Measurements from ENCODE around the gene CDC5L. TPM values are rescaled to one million over a fixed set of nuclear protein-coding genes. Genes with fewer than 3 reads are reported as not detected.

Gene CDC5L
- total and polyA plus RNA-seq, 5 donors from 2014 or later: 15.9 to 22.4 (median 16.5) TPM

GRCh38 chr6:44474190-44474631, 86.7 kb downstream of the CDC5L start:
- Histone ChIP-seq H3K4me1 (ENCODE audit: control insufficient read depth, insufficient read depth, low read length, poor library complexity, severe bottlenecking) (peaks cover 6% of the 10 kb centered on the region), H3K27me3 (ENCODE audit: control insufficient read depth, insufficient read depth, low read length) (no peaks in the 10 kb centered on the region), H3K9me3 (ENCODE audit: control insufficient read depth in 2 of 2, low read length in 2 of 2) (no peaks in the 10 kb centered on the region), H3K36me3 (ENCODE audit: control insufficient read depth, insufficient read depth, low read length) (no peaks in the 10 kb centered on the region), H3K4me3 (ENCODE audit: low read depth, low read length) (no peak overlapping the region), H3K27ac (ENCODE audit: insufficient read depth, low read length, poor library complexity, severe bottlenecking) (no peak overlapping the region)
- Mint-ChIP-seq H3K4me1 (peaks cover 0 to 5% (median 1%) of the 10 kb centered on the region in 4 donors), H3K4me3 (no peak overlapping the region), H3K9me3 (no peaks in the 10 kb centered on the region), H3K36me3 (no peaks in the 10 kb centered on the region), H3K27ac (no peak overlapping the region), H3K27me3 (peaks cover 16% of the 10 kb centered on the region)
- DNase-seq (no peak), ATAC-seq (ENCODE audit: low read depth in 2 of 2) (no peak)

GRCh38 chr6:44474643-44475042, 87.1 kb downstream of the CDC5L start:
- ATAC-seq (ENCODE audit: low read depth in 2 of 2): no peak

GRCh38 chr6:44475417-44475778, 87.9 kb downstream of the CDC5L start:
- no peak overlapping the region for H3K4me3 ChIP-seq (ENCODE audit: low read depth, low read length)
- H3K27ac ChIP-seq (ENCODE audit: insufficient read depth, low read length, poor library complexity, severe bottlenecking): no peak overlapping the region
- Mint-ChIP-seq H3K4me1 (peaks cover 0 to 5% (median 1%) of the 10 kb centered on the region in 4 donors), H3K27ac (peak overlapping the region in 1 of 3 donors; percentile 80), H3K36me3 (no peaks in the 10 kb centered on the region), H3K27me3 (peaks cover 16% of the 10 kb centered on the region), H3K9me3 (no peaks in the 10 kb centered on the region), H3K4me3 (no peak overlapping the region)
- no peaks in the 10 kb centered on the region for H3K9me3 ChIP-seq (ENCODE audit: control insufficient read depth in 2 of 2, low read length in 2 of 2)
- H3K4me1 ChIP-seq (ENCODE audit: control insufficient read depth, insufficient read depth, low read length, poor library complexity, severe bottlenecking): peaks cover 6% of the 10 kb centered on the region
- DNase-seq (no peak), ATAC-seq (ENCODE audit: low read depth in 2 of 2) (no peak)
- H3K36me3 ChIP-seq (ENCODE audit: control insufficient read depth, insufficient read depth, low read length): no peaks in the 10 kb centered on the region
- H3K27me3 ChIP-seq (ENCODE audit: control insufficient read depth, insufficient read depth, low read length): no peaks in the 10 kb centered on the region

More at GRCh38 chr6:44474643-44475042, 87.1 kb downstream of the CDC5L start:
- no peaks in the 10 kb centered on the region for H3K36me3 Mint-ChIP-seq
- no peaks in the 10 kb centered on the region for H3K9me3 Mint-ChIP-seq
- Histone ChIP-seq H3K4me1 (ENCODE audit: control insufficient read depth, insufficient read depth, low read length, poor library complexity, severe bottlenecking) (peaks cover 6% of the 10 kb centered on the region), H3K4me3 (ENCODE audit: low read depth, low read length) (no peak overlapping the region), H3K9me3 (ENCODE audit: control insufficient read depth in 2 of 2, low read length in 2 of 2) (no peaks in the 10 kb centered on the region), H3K27me3 (ENCODE audit: control insufficient read depth, insufficient read depth, low read length) (no peaks in the 10 kb centered on the region), H3K27ac (ENCODE audit: insufficient read depth, low read length, poor library complexity, severe bottlenecking) (no peak overlapping the region), H3K36me3 (ENCODE audit: control insufficient read depth, insufficient read depth, low read length) (no peaks in the 10 kb centered on the region)
- no peak overlapping the region for H3K27ac Mint-ChIP-seq
- H3K4me1 Mint-ChIP-seq: peaks cover 0 to 5% (median 1%) of the 10 kb centered on the region in 4 donors
- peaks cover 16% of the 10 kb centered on the region for H3K27me3 Mint-ChIP-seq
- DNase-seq: no peak
- no peak overlapping the region for H3K4me3 Mint-ChIP-seq

- no peak overlapping the region for H3K27ac Mint-ChIP-seq
Observed at GRCh38 chr6:44475779-44476434, 88.4 kb downstream of the CDC5L start.

GRCh38 chr6:44476849-44477248, 89.3 kb downstream of the CDC5L start:
- Mint-ChIP-seq H3K9me3 (no peaks in the 10 kb centered on the region), H3K4me1 (peaks cover 0 to 5% (median 1%) of the 10 kb centered on the region in 4 donors), H3K27me3 (peaks cover 16% of the 10 kb centered on the region), H3K27ac (no peak overlapping the region), H3K4me3 (no peak overlapping the region), H3K36me3 (no peaks in the 10 kb centered on the region)
- ATAC-seq (ENCODE audit: low read depth in 2 of 2): no peak
- Histone ChIP-seq H3K36me3 (ENCODE audit: control insufficient read depth, insufficient read depth, low read length) (no peaks in the 10 kb centered on the region), H3K4me3 (ENCODE audit: low read depth, low read length) (no peak overlapping the region), H3K27ac (ENCODE audit: insufficient read depth, low read length, poor library complexity, severe bottlenecking) (no peak overlapping the region), H3K9me3 (ENCODE audit: control insufficient read depth in 2 of 2, low read length in 2 of 2) (no peaks in the 10 kb centered on the region), H3K4me1 (ENCODE audit: control insufficient read depth, insufficient read depth, low read length, poor library complexity, severe bottlenecking) (peaks cover 6% of the 10 kb centered on the region), H3K27me3 (ENCODE audit: control insufficient read depth, insufficient read depth, low read length) (no peaks in the 10 kb centered on the region)
- DNase-seq: no peak

More at GRCh38 chr6:44475779-44476434, 88.4 kb downstream of the CDC5L start:
- H3K4me3 Mint-ChIP-seq: no peak overlapping the region
- no peaks in the 10 kb centered on the region for H3K9me3 Mint-ChIP-seq
- peaks cover 6% of the 10 kb centered on the region for H3K4me1 ChIP-seq (ENCODE audit: control insufficient read depth, insufficient read depth, low read length, poor library complexity, severe bottlenecking)
- peak; percentile 45 to 69 for ATAC-seq (ENCODE audit: low read depth in 2 of 2)
- H3K36me3 ChIP-seq (ENCODE audit: control insufficient read depth, insufficient read depth, low read length): no peaks in the 10 kb centered on the region
- H3K36me3 Mint-ChIP-seq: no peaks in the 10 kb centered on the region
- H3K4me1 Mint-ChIP-seq: peaks cover 0 to 5% (median 1%) of the 10 kb centered on the region in 4 donors
- no peak overlapping the region for H3K4me3 ChIP-seq (ENCODE audit: low read depth, low read length)
- H3K27me3 Mint-ChIP-seq: peaks cover 16% of the 10 kb centered on the region
- DNase-seq: peak; percentile 37 to 68 (median 54)
- H3K9me3 ChIP-seq (ENCODE audit: control insufficient read depth in 2 of 2, low read length in 2 of 2): no peaks in the 10 kb centered on the region
- no peaks in the 10 kb centered on the region for H3K27me3 ChIP-seq (ENCODE audit: control insufficient read depth, insufficient read depth, low read length)
- no peak overlapping the region for H3K27ac ChIP-seq (ENCODE audit: insufficient read depth, low read length, poor library complexity, severe bottlenecking)

- no peak overlapping the region for H3K4me3 ChIP-seq (ENCODE audit: low read depth, low read length)
- peaks cover 6% of the 10 kb centered on the region for H3K4me1 ChIP-seq (ENCODE audit: control insufficient read depth, insufficient read depth, low read length, poor library complexity, severe bottlenecking)
- no peak overlapping the region for H3K4me3 Mint-ChIP-seq
- no peak overlapping the region for H3K27ac Mint-ChIP-seq
- no peaks in the 10 kb centered on the region for H3K9me3 ChIP-seq (ENCODE audit: control insufficient read depth in 2 of 2, low read length in 2 of 2)
- ATAC-seq (ENCODE audit: low read depth in 2 of 2) (no peak), DNase-seq (no peak)
- no peaks in the 10 kb centered on the region for H3K36me3 ChIP-seq (ENCODE audit: control insufficient read depth, insufficient read depth, low read length)
- no peaks in the 10 kb centered on the region for H3K9me3 Mint-ChIP-seq
- H3K27ac ChIP-seq (ENCODE audit: insufficient read depth, low read length, poor library complexity, severe bottlenecking): no peak overlapping the region
- H3K27me3 ChIP-seq (ENCODE audit: control insufficient read depth, insufficient read depth, low read length): no peaks in the 10 kb centered on the region
- peaks cover 11% of the 10 kb centered on the region for H3K27me3 Mint-ChIP-seq
- no peaks in the 10 kb centered on the region for H3K36me3 Mint-ChIP-seq
- H3K4me1 Mint-ChIP-seq: peaks cover 0 to 5% (median 1%) of the 10 kb centered on the region in 4 donors
Observed at GRCh38 chr6:44477293-44477894, 89.9 kb downstream of the CDC5L start.

- no peak for DNase-seq
- Histone ChIP-seq H3K27me3 (ENCODE audit: control insufficient read depth, insufficient read depth, low read length) (no peaks in the 10 kb centered on the region), H3K4me1 (ENCODE audit: control insufficient read depth, insufficient read depth, low read length, poor library complexity, severe bottlenecking) (peaks cover 6% of the 10 kb centered on the region), H3K4me3 (ENCODE audit: low read depth, low read length) (no peak overlapping the region), H3K27ac (ENCODE audit: insufficient read depth, low read length, poor library complexity, severe bottlenecking) (no peak overlapping the region), H3K36me3 (ENCODE audit: control insufficient read depth, insufficient read depth, low read length) (no peaks in the 10 kb centered on the region), H3K9me3 (ENCODE audit: control insufficient read depth in 2 of 2, low read length in 2 of 2) (no peaks in the 10 kb centered on the region)
- peaks cover 0 to 5% (median 1%) of the 10 kb centered on the region in 4 donors for H3K4me1 Mint-ChIP-seq
- peaks cover 11% of the 10 kb centered on the region for H3K27me3 Mint-ChIP-seq
- H3K36me3 Mint-ChIP-seq: no peaks in the 10 kb centered on the region
- H3K4me3 Mint-ChIP-seq: no peak overlapping the region
- no peak for ATAC-seq (ENCODE audit: low read depth in 2 of 2)
- no peaks in the 10 kb centered on the region for H3K9me3 Mint-ChIP-seq
- no peak overlapping the region for H3K27ac Mint-ChIP-seq
Observed at GRCh38 chr6:44478158-44478557, 90.7 kb downstream of the CDC5L start.

All from CD4-positive, CD25-positive, alpha-beta regulatory T cell (primary cell).